ENCODE results near the gene NNMT. TPM values are rescaled to one million over a fixed set of nuclear protein-coding genes. Genes with fewer than 3 reads are reported as not detected.

NNMT gene
- polyA plus RNA-seq, 1 of the 3 experiments (the other 2 are of a cell fraction): 84.6 TPM

DNA sequence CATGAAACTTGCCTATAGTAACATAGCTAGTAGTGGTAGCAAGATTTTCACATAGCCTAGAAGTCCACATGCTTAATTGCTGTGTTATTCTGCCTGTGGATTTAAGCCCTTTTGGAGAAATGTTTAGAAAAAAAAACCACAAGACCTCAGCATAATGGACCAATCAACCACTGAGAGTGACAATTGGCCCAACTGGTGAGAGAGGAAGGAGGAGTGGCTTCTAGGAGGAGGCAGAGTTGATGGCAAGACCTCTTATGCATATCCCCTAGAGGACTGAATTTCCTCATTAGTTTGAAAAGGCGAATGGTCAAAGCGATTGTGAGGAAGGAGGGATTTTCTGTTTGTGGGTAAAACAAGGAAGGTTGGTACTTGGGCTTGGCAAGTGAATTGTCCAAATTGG, 30.6 kb downstream of the NNMT start:
- 92% methylated on average over 2 of the region's 2 CpGs for WGBS (ENCODE audit: low lambda C conversion rate)
- TF ChIP-seq RCOR1 (IDR thresholded peaks at IDR 0.05; ENCODE audit: low read length) (no peak), RAD21 (IDR thresholded peaks at IDR 0.05; ENCODE audit: low read length) (no peak), RXRA (IDR thresholded peaks at IDR 0.05; ENCODE audit: borderline replicate concordance, low read depth) (no peak), NRF1 (IDR thresholded peaks at IDR 0.05; ENCODE audit: low read depth, low read length) (no peak), NFIC (IDR thresholded peaks at IDR 0.05; ENCODE audit: borderline replicate concordance) (no peak), SMC3 (IDR thresholded peaks at IDR 0.05; ENCODE audit: low read depth, low read length) (no peak), ELF1 (IDR thresholded peaks at IDR 0.05) (no peak), POLR2AphosphoS5 (IDR thresholded peaks at IDR 0.05; ENCODE audit: low read depth, low read length) (no peak), GABPA (IDR thresholded peaks at IDR 0.05; ENCODE audit: low read depth) (no peak), MEF2A (IDR thresholded peaks at IDR 0.05; ENCODE audit: borderline replicate concordance, low read depth) (no peak), CHD2 (IDR thresholded peaks at IDR 0.05; ENCODE audit: low read length, partially characterized antibody) (no peak), EP300 (IDR thresholded peaks at IDR 0.05; ENCODE audit: borderline replicate concordance in 1 of 2, low read depth in 1 of 2, low read length in 1 of 2) (no peak), TEAD4 (IDR thresholded peaks at IDR 0.05; ENCODE audit: borderline replicate concordance, insufficient read depth) (no peak), FOXM1 (IDR thresholded peaks at IDR 0.05; ENCODE audit: low read depth) (no peak)
- TF ChIP-seq, protein P1, sequence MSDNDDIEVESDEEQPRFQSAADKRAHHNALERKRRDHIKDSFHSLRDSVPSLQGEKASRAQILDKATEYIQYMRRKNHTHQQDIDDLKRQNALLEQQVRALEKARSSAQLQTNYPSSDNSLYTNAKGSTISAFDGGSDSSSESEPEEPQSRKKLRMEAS (IDR thresholded peaks at IDR 0.05; ENCODE audit: low read depth): no peak
- TF ChIP-seq, protein P2, sequence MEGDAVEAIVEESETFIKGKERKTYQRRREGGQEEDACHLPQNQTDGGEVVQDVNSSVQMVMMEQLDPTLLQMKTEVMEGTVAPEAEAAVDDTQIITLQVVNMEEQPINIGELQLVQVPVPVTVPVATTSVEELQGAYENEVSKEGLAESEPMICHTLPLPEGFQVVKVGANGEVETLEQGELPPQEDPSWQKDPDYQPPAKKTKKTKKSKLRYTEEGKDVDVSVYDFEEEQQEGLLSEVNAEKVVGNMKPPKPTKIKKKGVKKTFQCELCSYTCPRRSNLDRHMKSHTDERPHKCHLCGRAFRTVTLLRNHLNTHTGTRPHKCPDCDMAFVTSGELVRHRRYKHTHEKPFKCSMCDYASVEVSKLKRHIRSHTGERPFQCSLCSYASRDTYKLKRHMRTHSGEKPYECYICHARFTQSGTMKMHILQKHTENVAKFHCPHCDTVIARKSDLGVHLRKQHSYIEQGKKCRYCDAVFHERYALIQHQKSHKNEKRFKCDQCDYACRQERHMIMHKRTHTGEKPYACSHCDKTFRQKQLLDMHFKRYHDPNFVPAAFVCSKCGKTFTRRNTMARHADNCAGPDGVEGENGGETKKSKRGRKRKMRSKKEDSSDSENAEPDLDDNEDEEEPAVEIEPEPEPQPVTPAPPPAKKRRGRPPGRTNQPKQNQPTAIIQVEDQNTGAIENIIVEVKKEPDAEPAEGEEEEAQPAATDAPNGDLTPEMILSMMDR (IDR thresholded peaks at IDR 0.05): no peak
- TF ChIP-seq, protein P3, sequence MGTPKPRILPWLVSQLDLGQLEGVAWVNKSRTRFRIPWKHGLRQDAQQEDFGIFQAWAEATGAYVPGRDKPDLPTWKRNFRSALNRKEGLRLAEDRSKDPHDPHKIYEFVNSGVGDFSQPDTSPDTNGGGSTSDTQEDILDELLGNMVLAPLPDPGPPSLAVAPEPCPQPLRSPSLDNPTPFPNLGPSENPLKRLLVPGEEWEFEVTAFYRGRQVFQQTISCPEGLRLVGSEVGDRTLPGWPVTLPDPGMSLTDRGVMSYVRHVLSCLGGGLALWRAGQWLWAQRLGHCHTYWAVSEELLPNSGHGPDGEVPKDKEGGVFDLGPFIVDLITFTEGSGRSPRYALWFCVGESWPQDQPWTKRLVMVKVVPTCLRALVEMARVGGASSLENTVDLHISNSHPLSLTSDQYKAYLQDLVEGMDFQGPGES (IDR thresholded peaks at IDR 0.05; ENCODE audit: low read depth, low read length): no peak
- TF ChIP-seq, protein P4, sequence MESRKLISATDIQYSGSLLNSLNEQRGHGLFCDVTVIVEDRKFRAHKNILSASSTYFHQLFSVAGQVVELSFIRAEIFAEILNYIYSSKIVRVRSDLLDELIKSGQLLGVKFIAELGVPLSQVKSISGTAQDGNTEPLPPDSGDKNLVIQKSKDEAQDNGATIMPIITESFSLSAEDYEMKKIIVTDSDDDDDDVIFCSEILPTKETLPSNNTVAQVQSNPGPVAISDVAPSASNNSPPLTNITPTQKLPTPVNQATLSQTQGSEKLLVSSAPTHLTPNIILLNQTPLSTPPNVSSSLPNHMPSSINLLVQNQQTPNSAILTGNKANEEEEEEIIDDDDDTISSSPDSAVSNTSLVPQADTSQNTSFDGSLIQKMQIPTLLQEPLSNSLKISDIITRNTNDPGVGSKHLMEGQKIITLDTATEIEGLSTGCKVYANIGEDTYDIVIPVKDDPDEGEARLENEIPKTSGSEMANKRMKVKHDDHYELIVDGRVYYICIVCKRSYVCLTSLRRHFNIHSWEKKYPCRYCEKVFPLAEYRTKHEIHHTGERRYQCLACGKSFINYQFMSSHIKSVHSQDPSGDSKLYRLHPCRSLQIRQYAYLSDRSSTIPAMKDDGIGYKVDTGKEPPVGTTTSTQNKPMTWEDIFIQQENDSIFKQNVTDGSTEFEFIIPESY (IDR thresholded peaks at IDR 0.05; ENCODE audit: borderline replicate concordance, low read depth): no peak
- TF ChIP-seq, protein P5, sequence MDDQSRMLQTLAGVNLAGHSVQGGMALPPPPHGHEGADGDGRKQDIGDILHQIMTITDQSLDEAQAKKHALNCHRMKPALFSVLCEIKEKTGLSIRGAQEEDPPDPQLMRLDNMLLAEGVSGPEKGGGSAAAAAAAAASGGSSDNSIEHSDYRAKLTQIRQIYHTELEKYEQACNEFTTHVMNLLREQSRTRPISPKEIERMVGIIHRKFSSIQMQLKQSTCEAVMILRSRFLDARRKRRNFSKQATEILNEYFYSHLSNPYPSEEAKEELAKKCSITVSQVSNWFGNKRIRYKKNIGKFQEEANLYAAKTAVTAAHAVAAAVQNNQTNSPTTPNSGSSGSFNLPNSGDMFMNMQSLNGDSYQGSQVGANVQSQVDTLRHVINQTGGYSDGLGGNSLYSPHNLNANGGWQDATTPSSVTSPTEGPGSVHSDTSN (IDR thresholded peaks at IDR 0.05): no peak
- TF ChIP-seq, protein P6, sequence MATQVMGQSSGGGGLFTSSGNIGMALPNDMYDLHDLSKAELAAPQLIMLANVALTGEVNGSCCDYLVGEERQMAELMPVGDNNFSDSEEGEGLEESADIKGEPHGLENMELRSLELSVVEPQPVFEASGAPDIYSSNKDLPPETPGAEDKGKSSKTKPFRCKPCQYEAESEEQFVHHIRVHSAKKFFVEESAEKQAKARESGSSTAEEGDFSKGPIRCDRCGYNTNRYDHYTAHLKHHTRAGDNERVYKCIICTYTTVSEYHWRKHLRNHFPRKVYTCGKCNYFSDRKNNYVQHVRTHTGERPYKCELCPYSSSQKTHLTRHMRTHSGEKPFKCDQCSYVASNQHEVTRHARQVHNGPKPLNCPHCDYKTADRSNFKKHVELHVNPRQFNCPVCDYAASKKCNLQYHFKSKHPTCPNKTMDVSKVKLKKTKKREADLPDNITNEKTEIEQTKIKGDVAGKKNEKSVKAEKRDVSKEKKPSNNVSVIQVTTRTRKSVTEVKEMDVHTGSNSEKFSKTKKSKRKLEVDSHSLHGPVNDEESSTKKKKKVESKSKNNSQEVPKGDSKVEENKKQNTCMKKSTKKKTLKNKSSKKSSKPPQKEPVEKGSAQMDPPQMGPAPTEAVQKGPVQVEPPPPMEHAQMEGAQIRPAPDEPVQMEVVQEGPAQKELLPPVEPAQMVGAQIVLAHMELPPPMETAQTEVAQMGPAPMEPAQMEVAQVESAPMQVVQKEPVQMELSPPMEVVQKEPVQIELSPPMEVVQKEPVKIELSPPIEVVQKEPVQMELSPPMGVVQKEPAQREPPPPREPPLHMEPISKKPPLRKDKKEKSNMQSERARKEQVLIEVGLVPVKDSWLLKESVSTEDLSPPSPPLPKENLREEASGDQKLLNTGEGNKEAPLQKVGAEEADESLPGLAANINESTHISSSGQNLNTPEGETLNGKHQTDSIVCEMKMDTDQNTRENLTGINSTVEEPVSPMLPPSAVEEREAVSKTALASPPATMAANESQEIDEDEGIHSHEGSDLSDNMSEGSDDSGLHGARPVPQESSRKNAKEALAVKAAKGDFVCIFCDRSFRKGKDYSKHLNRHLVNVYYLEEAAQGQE (IDR thresholded peaks at IDR 0.05; ENCODE audit: low read depth, low read length): no peak
- no peaks in the 10 kb centered on the region for H3K9me2 ChIP-seq
- H3K27me3 ChIP-seq (ENCODE audit: insufficient read depth): no peaks in the 10 kb centered on the region
- no peak overlapping the region for H3K4me3 ChIP-seq (ENCODE audit: low read depth in 2 of 2, low read length in 1 of 2)
- no peak for DNase-seq
- no peak overlapping the region for H3K27ac ChIP-seq (ENCODE audit: low read depth in 2 of 2, low read length in 1 of 2)
- no peak overlapping the region for H3K4me2 ChIP-seq
- H3K9me3 ChIP-seq: peaks cover 11% of the 10 kb centered on the region
- no peak overlapping the region for H3K9ac ChIP-seq
- 0 out of 4 replicates have a peak, but pooled peaks cover 0 to 4% of the 10 kb centered on the region in 2 experiments for H3K4me1 ChIP-seq (ENCODE audit: control insufficient read depth in 1 of 2, insufficient read depth in 2 of 2, low read depth in 1 of 2, low read length in 1 of 2)
- H3F3A ChIP-seq (replicated peaks; ENCODE audit: insufficient read depth): no peaks in the 10 kb centered on the region
- H3K36me3 ChIP-seq (replicated peaks in 1 of 2; ENCODE audit: control insufficient read depth in 1 of 2, insufficient read depth in 2 of 2, low read length in 1 of 2): no peaks in the 10 kb centered on the region
- ChIA-PET POLR2A (no interaction called here), CTCF (interaction anchor here (1.9 kb wide), 1 partner anchor 13 kb away, joined by 6 read pairs; no protein-coding TSS in a partner anchor)
- no peak overlapping the region for H2AFZ ChIP-seq (ENCODE audit: low read depth)
- H3K79me2 ChIP-seq (ENCODE audit: insufficient read depth): no peaks in the 10 kb centered on the region
- H4K20me1 ChIP-seq (ENCODE audit: insufficient read depth): no peaks in the 10 kb centered on the region
